ENCODE data around the gene ZFHX3.
A peak's percentile ranks its signal among the peaks of the same experiment; 100 is the strongest.
"Not testable (repeated sequence)": the region's sequence is repeated elsewhere in the genome, so short reads cannot be mapped to it uniquely, and the experiment has no call there.

Gene ZFHX3

GRCh38 chr16:73093146-73094144, 45.5 kb upstream of the ZFHX3 start:
- no peak overlapping the region for H3K27ac ChIP-seq
- no peak for TF ChIP-seq CTCF (conservative IDR thresholded peaks at IDR 0.05; ENCODE audit: low read depth)
- ChIA-PET POLR2A (ENCODE audit: low non-redundant PET) (no interaction called here), CTCF (no interaction called here)
- DNase-seq (ENCODE audit: low spot score), result no peak

GRCh38 chr16:73092236-73092781, 44.4 kb upstream of the ZFHX3 start:
- CTCF ChIA-PET, result no interaction called here
- POLR2A ChIA-PET (ENCODE audit: low non-redundant PET), result no interaction called here
- H3K27ac ChIP-seq, result no peak overlapping the region

GRCh38 chr16:73091174-73091573, 43.2 kb upstream of the ZFHX3 start:
- POLR2A ChIA-PET (ENCODE audit: low non-redundant PET), result no interaction called here
- no peak for TF ChIP-seq CTCF (conservative IDR thresholded peaks at IDR 0.05; ENCODE audit: low read depth)
- DNase-seq (ENCODE audit: low spot score), result no peak
- no peak overlapping the region for H3K27ac ChIP-seq
- CTCF ChIA-PET, result no interaction called here

More at GRCh38 chr16:73092236-73092781, 44.4 kb upstream of the ZFHX3 start:
- no peak for TF ChIP-seq CTCF (conservative IDR thresholded peaks at IDR 0.05; ENCODE audit: low read depth)
- no peak for DNase-seq (ENCODE audit: low spot score)

DNA sequence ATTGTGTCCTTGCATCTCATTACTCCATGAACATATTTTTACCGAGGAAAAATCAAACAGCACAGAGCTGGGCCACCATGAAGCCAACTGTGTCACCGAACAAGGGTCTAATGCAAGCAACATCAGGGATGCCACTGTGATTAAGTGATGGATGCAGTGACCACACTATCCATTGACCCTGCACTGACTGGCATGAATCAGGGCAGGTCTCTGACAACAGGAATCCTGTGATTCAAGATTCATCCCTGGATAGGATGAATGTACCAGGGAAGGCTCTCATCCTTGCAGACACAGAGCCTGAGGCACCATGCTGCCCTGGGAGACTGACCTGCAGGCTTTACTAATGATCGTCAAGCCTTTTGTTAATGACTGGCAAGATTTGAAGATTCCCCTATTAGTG, 41.5 kb upstream of the ZFHX3 start:
- ChIA-PET CTCF (no interaction called here), POLR2A (ENCODE audit: low non-redundant PET) (no interaction called here)
- H3K27ac ChIP-seq, result no peak overlapping the region
- TF ChIP-seq CTCF (conservative IDR thresholded peaks at IDR 0.05; ENCODE audit: low read depth), result no peak
- no peak for DNase-seq (ENCODE audit: low spot score)

- no peak for TF ChIP-seq CTCF (conservative IDR thresholded peaks at IDR 0.05; ENCODE audit: low read depth)
- ChIA-PET CTCF (interaction anchor here (0.7 kb wide), 1 partner anchor 640 kb away, joined by 3 read pairs; no protein-coding TSS in a partner anchor), POLR2A (ENCODE audit: low non-redundant PET) (no interaction called here)
- H3K27ac ChIP-seq, result no peak overlapping the region
- DNase-seq (ENCODE audit: low spot score), result no peak
Observed at GRCh38 chr16:73086108-73086507, 38.2 kb upstream of the ZFHX3 start.

GRCh38 chr16:73083271-73083670, 35.3 kb upstream of the ZFHX3 start:
- H3K27ac ChIP-seq, result peak overlapping the region; percentile 98
- TF ChIP-seq CTCF (conservative IDR thresholded peaks at IDR 0.05; ENCODE audit: low read depth), result no peak
- ChIA-PET POLR2A (ENCODE audit: low non-redundant PET) (no interaction called here), CTCF (interaction anchor here (0.6 kb wide), 1 partner anchor 795 kb away, joined by 6 read pairs; no protein-coding TSS in a partner anchor)
- no peak for DNase-seq (ENCODE audit: low spot score)

DNA sequence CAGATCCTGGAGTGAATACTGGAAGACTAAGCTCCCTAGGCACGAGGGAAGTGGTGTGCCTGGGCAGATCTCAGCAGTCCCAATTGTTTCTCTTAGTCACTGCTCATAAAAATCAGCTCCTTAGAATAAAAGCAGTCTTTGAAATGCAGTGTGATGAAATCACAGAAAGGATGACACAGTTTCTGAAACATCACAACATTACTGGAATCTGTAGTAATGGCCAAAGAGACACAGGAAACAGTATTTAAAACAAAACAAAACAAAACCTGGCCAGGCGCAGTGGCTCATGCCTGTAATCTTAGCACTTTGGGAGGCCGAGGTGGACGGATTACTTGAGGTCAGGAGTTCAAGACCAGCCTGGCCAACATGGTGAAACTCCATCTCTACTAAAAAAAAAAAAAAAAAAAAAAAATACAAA, 34.7 kb upstream of the ZFHX3 start:
- POLR2A ChIA-PET (ENCODE audit: low non-redundant PET), result not testable (repeated sequence)
- peak; percentile 84 for DNase-seq (ENCODE audit: low spot score)

More for the DNA sequence above, 34.7 kb upstream of the ZFHX3 start:
- H3K27ac ChIP-seq, result peak overlapping the region; percentile 98
- CTCF ChIA-PET, result interaction anchor here (0.6 kb wide), 1 partner anchor 796 kb away, joined by 6 read pairs; no protein-coding TSS in a partner anchor

Measured in RWPE1 (cell line).